8988T (cell line): ENCODE measurements around the gene PTF1A.

ENCODE experiments used
- DNase-seq: peaks from one replicate; pipeline ENCODE4 v3.0.0; 2011

The PTF1A gene

DNA sequence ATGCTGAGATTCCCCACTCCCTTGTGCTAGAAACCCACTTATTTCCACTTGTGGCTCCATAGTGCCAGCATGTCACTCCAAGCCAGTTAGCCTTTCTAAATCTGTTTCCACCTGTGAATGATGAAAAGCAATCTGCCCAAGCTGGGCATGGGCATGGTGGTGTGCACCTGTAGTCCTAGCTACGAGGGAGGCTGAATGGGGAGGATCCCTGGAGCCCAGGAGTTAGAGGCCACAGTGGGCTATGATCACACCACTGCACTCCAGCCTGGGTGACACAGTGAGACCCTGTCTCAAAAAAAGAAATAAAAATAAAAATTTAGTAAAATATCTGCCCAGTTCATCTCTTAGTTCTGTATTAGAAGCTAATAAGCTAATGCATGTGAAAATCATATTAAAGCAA lies 5.0 kb upstream of the PTF1A start:
- no peak for DNase-seq

- no peak for DNase-seq
Measured at GRCh38 chr10:23189024-23189423, 3.1 kb upstream of the PTF1A start.

DNA sequence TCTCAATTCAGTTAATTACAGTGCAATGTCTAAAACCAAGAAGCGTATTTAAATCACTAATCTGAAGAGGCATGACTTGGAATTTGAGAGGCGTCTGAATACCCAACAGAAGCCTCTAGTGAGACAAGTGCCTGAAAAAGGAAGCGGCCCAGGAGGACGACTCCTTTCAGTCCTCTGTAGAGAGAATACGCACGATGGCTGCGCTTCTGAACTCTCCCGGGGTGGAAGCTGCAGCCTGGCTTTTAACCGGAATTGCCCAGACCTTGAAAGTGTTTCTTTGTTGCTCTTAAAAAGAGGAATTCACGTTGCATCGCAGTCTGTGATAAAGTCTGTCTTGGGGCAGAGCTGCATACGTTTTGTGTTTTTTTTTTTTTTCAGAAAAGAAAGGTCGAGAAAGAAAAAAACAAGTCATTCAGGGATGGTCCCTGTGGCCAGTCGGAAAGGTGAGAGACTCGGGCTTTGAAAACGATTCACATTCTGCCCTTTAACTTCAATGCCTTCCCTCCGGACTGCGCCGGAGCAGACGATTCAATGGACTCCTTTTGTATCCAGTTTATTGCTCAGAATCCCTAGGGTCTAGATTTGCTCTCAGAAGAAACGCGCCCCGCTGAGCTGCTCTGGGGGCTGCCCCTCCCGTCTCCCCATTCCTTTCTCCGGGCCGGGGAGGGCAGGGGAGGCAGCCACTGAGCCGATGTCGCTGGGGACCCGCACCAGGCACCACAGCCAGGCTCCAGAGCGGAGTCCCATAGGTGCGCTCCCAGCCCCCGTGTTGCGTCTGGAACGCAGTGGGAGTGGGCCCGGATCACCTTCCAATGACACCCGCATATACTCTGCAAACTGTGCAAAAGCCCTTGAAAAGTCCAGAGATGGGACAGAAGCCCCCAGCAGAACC lies 994 bp upstream of the PTF1A start:
- no peak for DNase-seq

DNA sequence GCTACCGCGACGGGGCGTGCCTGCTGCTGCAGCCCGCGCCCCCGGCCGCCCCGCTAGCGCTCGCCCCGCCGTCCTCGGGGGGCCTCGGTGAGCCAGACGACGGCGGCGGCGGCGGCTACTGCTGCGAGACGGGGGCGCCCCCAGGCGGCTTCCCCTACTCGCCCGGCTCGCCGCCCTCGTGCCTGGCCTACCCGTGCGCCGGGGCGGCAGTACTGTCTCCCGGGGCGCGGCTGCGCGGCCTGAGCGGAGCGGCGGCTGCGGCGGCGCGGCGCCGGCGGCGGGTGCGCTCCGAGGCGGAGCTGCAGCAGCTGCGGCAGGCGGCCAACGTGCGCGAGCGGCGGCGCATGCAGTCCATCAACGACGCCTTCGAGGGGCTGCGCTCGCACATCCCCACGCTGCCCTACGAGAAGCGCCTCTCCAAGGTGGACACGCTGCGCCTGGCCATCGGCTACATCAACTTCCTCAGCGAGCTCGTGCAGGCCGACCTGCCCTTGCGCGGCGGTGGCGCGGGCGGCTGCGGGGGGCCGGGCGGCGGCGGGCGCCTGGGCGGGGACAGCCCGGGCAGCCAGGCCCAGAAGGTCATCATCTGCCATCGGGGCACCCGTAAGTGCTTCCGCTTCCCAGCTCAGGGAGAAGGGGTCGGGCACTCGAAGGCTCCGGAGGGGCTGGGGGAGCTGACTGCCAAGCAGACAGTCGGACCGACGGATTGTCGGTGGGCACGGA lies 761 bp downstream of the PTF1A start:
- no peak for DNase-seq

GRCh38 chr10:23193435-23194074 lies 1.4 kb downstream of the PTF1A start:
- DNase-seq: no peak

DNA sequence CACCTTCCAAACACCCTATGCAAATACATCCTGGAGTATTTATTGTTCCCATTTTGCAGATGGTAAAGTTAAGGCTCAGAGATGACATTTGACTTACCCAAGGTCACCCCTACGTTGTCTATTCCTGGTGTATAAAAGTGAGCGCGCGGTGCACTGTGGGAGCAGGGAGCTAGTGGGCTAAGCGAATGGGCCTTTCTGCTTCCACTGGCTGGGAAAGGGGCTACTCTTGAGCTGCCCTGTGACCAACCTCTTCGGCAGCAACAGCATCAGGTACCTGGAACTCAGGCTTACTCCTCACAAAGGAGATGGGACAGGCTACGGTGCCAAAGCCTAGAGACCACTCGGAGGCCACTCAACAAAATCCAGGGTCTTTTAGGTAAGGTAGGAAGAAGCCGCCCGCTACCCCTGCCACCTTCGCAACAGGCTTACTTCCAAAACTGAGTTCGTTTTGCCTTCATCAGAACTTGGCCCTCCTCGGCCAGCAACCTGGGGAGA lies 2.4 kb downstream of the PTF1A start:
- no peak for DNase-seq

DNA sequence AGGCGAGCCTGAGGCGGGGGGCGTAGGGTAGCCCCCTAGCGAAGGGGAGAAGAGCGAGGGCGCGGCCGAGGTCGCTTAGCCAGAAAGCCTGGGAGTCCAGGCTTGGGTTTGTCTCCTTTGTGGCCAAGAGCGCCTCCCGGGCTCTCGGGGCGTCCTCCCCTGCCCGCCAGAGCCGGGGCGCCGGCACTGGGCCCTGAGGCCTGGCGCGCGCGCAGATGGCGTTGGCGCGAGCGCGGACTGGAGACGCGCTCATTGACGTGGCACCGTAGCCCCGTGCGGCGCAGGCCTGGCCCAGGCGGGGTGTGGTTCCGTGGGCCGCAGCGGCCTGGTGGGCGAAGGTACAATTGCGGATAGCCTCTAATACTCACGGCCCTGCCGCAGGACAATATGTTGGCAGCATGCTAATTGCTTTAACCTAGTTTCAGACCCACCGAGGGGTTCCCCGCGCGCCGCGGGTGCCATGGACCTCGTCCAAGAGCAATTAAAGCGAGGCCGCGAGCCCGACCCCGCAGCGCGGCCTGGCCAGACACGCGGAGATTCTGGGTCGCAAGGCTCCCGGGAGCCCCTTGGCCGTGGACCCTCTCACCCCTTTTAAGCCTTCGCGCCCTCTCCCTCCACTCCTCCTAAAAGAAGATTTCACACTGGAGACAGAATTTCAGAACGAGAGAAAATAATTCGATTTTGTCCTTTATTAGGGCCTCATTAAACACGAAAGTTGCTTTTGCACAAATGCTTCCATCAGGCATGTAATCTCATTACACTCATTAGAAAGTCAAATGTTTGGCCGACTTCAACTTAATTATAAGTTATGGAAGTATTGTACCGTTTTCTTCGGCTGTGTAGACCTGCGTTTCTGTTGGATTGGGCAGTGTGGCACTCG lies 3.1 kb downstream of the PTF1A start:
- no peak for DNase-seq

GRCh38 chr10:23195846-23196600 lies 3.9 kb downstream of the PTF1A start:
- no peak for DNase-seq

GRCh38 chr10:23196915-23197314 lies 4.8 kb downstream of the PTF1A start:
- no peak for DNase-seq

- no peak for DNase-seq
Measured at GRCh38 chr10:23197416-23197861, 5.3 kb downstream of the PTF1A start.

DNA sequence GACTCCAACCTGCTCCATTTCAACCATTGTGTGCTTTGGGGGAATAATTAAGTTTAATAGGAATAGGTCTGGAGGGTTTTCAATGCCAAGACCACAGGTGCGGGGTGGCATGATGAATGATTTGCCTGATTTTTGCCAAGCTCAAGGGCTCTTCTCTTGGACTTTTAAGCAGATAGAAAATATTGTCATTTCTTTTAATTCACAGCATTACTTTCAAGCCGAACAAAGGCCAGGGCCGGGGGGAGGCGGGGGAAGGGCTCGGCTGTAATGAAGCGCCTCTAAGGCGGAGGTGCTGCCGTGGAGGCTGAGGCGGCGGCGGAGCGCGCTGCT lies 6.5 kb downstream of the PTF1A start:
- no peak for DNase-seq

- DNase-seq: no peak
Measured at GRCh38 chr10:23198940-23199767, 7.0 kb downstream of the PTF1A start.

- DNase-seq: no peak
Measured at GRCh38 chr10:23199768-23200511, 7.8 kb downstream of the PTF1A start.

DNA sequence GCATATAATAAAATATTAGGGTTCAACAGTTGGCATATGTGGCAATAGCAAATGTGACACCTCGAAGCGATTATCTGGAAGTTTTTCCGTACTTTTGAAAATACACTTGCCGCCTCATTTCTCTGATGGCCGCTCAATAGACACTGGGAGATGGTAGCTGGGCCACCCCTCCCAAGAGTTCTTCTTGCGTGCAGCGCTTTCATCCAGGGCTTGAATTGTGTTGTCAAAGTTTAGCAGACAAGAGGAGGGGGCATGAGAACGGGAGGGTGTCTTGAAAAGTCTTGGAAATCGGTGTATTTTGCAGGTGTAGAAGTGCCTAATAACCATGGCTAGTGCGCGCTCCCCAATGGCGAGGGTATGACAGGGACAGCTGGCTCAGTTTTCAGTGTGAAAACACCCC lies 8.5 kb downstream of the PTF1A start:
- DNase-seq: no peak

- no peak for DNase-seq
Measured at GRCh38 chr10:23200997-23201652, 9.0 kb downstream of the PTF1A start.

DNA sequence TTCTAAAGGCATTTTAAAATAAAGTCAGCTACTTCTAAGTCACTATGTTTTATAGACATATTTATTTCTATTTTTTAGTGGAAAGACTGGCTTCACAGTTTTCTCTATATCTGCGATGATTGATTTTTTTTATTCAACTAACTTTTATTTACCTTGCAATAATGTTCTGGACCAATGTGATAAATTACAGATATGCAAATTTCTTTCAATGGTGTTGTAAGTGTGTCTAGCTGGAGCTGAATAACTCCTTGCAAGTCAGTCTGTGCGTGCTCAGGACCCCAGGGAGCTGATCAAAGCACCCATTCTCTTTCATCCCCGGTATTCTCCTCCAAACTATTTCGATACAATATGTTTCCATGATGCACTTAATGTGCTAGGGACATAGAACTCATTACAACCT lies 9.7 kb downstream of the PTF1A start:
- DNase-seq: no peak

DNA sequence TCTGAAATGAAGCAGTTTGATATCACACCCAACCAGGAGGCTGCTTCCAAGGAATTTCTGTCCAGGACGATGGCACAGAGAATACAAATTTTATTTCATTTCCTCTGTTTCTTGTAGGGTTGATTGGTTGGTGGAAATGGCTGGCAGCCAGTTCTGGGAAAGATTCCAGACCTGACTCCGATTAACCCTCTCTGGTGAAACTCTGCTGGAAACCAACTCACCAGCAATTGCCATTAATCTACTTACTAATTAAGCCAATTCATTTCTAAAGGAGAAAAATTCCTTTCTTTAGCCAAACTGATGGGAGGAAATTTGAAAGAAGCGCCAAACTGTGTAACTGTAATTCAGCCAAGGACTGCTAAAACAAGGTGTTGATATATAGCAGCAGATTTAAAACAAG lies 10.7 kb downstream of the PTF1A start:
- DNase-seq: no peak

DNA sequence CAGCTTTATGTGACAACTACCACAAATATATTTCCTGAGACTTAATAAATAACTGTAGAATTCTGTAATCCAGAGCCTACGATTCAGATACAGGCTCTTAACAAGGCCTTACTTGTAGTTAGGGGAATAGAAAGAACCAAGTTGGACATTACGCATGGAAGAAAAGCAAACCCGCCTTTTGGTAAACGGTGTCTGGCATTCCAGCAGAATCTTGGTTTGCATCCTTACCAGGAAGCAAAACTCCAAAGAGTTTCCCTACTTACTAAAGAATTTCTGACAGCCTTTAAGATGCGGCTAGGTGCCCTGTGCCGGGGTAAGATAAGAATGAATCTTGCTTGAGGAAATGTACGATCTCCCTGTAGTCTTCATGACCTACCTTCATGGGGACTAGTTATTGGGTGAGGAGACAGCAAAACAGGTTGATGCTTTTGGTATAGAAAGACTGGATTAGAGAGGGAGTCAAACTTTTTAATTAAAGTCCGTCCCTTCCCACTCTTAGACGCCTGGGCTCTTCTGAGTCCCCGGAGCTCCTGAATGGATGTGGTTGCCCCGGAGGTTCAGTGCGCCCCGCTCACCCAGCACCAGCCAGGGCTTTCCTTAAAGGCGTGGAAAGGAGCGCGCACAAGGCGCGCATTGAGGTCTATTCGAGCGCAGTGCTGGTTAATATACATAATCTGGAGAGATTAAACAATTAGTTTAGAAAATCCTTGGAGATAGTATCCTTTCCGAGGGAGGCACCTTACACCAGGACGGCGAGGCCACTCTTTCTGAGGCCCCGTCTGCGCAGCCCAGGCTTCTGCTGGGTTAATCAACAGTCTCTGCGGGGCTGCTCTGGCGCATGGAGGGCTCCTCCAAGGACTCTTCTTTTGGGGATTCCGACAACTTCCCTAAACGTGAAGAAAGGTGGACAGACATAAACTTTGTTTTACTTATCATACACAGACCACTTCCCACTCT lies 11.5 kb downstream of the PTF1A start:
- DNase-seq: no peak
